H7 (cell line): ENCODE results near the gene SH3BGRL3. TPM values are rescaled to one million over a fixed set of nuclear protein-coding genes. Genes with fewer than 3 reads are reported as not detected.

Source experiments
- DNase-seq: peaks from one replicate; pipeline ENCODE4 v3.0.0; 2012
- H3K27me3 ChIP-seq: 2 replicates; pipeline ENCODE4 v1.6.0; 2011; ENCODE audit warnings: mild to moderate bottlenecking, low read length; ENCODE audit not compliant: control insufficient read depth, insufficient read depth
- H3K36me3 ChIP-seq: replicated peaks from 2 replicates; pipeline ENCODE4 v1.5.1; 2011; ENCODE audit warnings: low read length; ENCODE audit not compliant: control insufficient read depth, insufficient read depth
- H3K4me3 ChIP-seq: 2 replicates; pipeline ENCODE4 v1.5.1; 2011; ENCODE audit warnings: low read depth, mild to moderate bottlenecking, control low read depth, low read length, moderate library complexity; ENCODE audit not compliant: insufficient read depth
- total RNA-seq: library from RNA; depleted of rRNA; stranded (reverse); fragments of >200 nt; shearing (Covaris generic); gene quantifications from 2 replicates; pipeline ENCODE4 v1.2.3, GENCODE V29; 2014

SH3BGRL3 gene
- total RNA-seq, 1 experiment from 2014 or later, result 56.7 TPM

DNA sequence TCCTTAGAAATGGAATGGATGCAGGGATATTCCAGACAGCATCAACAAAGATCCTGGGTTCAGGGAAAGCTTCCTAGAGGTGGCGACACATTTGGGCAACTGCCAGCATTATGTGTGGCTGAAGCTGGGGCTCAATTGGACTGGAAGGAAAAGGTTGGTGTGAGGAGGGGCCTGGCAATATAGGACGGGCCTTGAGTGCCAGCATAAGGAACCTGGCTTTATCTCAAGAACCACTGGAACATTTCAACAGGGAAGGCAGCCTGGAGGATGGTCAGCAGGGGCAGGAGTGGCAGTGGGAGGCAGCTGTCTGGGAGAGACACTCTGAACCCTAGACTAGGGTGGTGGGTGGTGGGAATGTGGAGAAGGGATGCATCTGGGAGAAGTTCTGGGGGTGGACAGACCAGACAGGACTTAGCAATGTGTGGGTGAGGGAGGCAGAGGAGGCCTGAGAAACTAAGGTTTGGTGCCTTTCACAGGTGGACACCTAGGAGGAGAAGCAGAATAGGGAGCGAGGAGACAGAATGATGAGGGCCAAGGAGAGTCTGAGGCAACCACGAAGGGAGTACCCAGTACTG is 3.5 kb downstream of the SH3BGRL3 start:
- no peaks in the 10 kb centered on the region for H3K36me3 ChIP-seq
- no peak for DNase-seq
- H3K27me3 ChIP-seq, result no peaks in the 10 kb centered on the region
- no peak overlapping the region for H3K4me3 ChIP-seq

DNA sequence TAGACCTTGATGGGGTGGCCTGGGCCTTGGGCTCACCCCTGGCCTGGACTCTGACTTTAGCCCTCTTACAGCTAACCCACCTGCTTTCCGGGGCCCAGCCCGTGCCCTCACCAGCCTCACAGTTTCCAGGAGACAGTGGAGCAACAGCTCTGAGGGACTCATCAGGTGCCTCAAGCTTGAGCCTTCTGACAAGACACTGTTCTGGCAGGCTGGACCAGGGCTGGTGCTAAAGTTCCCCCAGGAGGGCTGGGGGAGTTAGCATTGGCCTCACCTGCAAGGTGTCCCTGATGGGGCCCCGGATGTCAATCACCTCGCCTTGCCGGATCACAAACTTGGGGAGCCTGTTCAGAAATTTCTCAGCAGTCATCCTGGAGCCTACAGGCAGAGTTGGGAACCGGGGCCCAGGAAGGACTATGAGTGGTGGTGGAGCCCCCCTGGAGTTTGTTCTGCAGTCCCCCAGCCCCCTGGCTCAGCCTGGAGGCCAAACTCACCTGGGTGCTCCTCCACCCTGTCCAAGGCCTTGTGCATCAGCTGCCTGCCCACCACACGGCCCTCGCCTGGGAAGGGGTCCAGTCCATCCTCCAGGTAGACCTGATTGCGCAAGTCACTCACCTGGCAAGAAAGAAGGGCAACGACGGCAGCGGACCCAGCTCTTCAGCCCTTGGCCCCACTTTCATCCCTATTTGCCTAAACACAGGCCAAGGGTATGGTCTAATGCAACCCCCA is 4.1 kb downstream of the SH3BGRL3 start:
- no peaks in the 10 kb centered on the region for H3K36me3 ChIP-seq
- no peak for DNase-seq
- H3K27me3 ChIP-seq, result no peaks in the 10 kb centered on the region
- no peak overlapping the region for H3K4me3 ChIP-seq

- Histone ChIP-seq H3K36me3 (no peaks in the 10 kb centered on the region), H3K27me3 (no peaks in the 10 kb centered on the region), H3K4me3 (no peak overlapping the region)
- peak; percentile 95 for DNase-seq
Observed at GRCh38 chr1:26284597-26285347, 4.9 kb downstream of the SH3BGRL3 start.

GRCh38 chr1:26285366-26286063 is 5.6 kb downstream of the SH3BGRL3 start:
- no peaks in the 10 kb centered on the region for H3K36me3 ChIP-seq
- peak; percentile 90 for DNase-seq
- H3K4me3 ChIP-seq, result no peak overlapping the region

DNA sequence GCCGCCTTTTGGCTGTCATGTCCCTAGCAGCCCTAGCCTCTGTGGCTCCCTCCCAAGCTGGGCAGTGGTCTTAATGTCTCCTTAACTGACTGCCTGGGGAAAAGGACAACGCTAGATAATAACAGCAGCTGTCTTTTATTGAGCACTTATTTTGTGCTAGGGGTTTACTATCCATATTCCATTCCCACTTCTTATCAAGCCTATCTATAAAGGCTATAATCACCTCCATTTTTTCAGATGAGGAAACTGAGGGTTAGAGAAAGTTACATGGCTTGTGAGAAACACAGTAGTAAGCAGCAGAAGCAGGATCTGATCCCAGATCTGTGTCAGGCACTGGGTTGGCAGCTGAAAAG is 6.2 kb downstream of the SH3BGRL3 start:
- Histone ChIP-seq H3K27me3 (no peaks in the 10 kb centered on the region), H3K36me3 (no peaks in the 10 kb centered on the region), H3K4me3 (no peak overlapping the region)
- DNase-seq, result no peak

More at GRCh38 chr1:26285366-26286063, 5.6 kb downstream of the SH3BGRL3 start:
- no peaks in the 10 kb centered on the region for H3K27me3 ChIP-seq

DNA sequence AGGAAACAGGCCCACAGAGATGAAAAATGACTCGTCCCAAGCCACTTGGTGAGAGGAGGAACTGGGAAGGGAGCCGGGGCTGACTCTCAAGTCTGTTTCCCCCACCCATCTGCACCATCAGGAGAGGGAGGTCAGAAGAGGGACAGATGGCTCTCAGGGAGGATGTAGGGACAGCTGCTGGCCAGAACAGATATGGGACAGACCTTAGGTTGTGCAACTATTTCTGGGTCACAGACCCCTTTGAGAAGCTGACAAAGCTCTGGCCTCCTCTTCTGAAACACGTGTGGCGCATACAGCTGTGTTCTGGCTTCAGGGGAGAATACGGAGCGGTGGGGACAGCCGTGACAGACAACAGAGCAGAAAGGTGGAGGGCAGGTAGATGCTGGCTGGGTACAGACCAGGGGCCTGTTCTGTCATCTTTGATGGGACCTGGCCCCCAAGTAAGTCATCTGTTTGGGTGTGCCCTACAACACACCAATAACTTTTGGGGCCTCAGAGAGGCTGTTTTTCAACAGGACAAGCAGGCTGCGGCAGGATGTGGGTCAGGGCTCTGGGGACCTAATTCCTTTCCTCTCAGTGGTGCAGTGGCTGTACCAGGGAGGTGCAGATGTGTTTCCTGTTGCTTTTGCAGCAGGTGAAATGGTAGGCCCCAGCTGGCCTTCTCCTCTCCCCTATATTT is 7.3 kb downstream of the SH3BGRL3 start:
- Histone ChIP-seq H3K36me3 (no peaks in the 10 kb centered on the region), H3K27me3 (no peaks in the 10 kb centered on the region), H3K4me3 (no peak overlapping the region)
- no peak for DNase-seq

DNA sequence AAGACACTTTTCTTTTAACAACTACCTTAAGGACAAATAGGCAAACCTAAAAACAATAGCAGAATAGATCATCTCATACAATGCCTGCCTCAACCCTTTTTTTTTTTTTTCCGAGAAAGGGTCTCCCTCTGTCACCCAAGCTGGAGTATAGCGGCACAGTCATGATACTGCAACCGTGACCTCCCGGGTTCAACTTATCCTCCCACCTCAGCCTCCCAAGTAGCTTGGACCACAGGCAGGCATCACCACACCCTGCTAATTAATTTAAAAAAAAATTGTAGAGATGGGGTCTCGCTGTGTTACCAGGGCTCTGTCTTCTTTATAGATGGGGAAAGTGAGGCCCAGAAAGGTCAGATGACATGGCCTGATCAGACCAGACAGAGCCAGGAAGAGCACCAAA is 7.9 kb downstream of the SH3BGRL3 start:
- H3K36me3 ChIP-seq, result no peaks in the 10 kb centered on the region
- H3K4me3 ChIP-seq, result no peak overlapping the region
- no peaks in the 10 kb centered on the region for H3K27me3 ChIP-seq

DNA sequence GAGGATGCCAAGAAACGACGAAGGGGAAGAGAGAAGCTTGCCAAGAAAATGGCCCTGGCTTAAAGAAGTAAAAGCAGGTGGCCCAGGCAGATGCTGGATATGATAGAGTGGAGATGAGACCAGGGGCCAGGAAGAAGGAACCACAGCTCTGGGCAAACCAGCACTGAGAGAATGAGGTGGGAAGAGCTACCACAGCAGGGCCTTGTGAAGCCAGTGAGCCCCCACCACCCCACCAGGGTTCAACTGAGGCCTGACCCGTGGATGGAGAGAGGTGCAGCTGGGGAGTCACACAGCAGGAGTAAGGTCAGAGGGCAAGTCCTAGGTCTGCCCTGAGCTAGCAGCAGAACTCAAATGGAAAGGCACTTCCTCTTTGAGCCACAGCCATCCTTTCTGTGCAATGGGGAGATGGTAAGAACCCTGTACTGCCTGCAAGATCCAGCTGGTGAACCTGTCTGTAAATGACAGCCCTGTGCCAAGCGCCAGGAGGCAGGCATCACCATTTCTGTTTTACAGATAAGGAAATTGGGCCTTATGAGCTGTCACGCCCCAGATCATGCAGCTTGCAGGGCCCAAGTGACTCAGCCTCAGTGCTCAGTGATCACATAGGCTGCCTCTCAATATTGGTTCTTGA is 8.5 kb downstream of the SH3BGRL3 start:
- H3K36me3 ChIP-seq, result no peaks in the 10 kb centered on the region
- no peak overlapping the region for H3K4me3 ChIP-seq
- no peaks in the 10 kb centered on the region for H3K27me3 ChIP-seq
- no peak for DNase-seq

More for the DNA sequence above, 7.9 kb downstream of the SH3BGRL3 start:
- no peak for DNase-seq

DNA sequence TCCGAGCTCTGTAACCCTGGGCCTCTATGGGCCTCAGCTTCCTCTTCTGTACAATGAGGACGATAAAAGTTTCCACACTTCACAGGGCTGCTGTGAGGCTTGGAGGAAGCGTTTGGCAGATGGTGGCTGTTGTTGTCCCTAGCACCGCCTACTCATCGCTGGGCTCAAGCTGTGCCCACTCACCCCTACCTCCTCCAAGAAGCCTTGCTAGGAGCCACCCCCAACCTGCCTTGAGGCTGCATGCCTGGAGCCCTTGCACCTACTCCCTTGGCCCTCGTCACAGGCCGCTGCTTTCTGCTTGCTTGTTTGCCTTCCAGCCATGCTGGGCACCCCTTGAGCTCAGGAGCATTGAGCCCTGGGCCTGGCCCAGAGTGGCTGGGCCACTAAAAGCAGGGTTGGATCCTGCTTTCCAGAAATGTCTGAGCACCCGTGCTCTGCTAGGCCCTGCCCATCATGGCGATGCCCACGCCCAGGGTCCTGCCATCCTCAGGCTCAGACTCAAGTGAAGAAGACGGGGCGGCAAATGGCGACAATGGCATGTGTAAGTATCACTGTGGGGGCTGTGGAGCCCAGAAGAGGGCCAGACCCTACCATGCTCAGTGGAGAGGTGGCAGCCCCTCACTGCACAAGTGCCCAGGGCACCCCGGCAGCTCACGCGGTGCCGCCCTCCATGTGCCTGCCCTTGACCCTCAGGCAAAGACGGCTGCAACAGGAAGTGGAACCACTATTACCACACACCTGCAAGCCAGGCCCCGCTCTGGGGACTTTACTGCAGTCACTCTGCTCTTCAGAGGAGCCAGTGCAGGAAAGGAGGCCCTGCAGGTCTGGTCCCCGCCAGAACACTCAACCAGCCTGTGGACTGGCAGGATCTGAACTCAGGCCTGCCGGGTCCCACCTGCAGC is 9.5 kb downstream of the SH3BGRL3 start:
- H3K4me3 ChIP-seq, result no peak overlapping the region
- H3K36me3 ChIP-seq, result no peaks in the 10 kb centered on the region
- peak; percentile 50 for DNase-seq
- H3K27me3 ChIP-seq, result no peaks in the 10 kb centered on the region

GRCh38 chr1:26290122-26290881 is 10.4 kb downstream of the SH3BGRL3 start:
- Histone ChIP-seq H3K27me3 (no peaks in the 10 kb centered on the region), H3K36me3 (no peaks in the 10 kb centered on the region), H3K4me3 (no peak overlapping the region)
- DNase-seq, result peak; percentile 75

GRCh38 chr1:26290882-26291261 is 11.0 kb downstream of the SH3BGRL3 start:
- DNase-seq, result peak; percentile 80
- no peaks in the 10 kb centered on the region; the same call in 1 of the 2 replicates for H3K36me3 ChIP-seq
- H3K4me3 ChIP-seq, result no peak overlapping the region
- H3K27me3 ChIP-seq, result no peaks in the 10 kb centered on the region

- Histone ChIP-seq H3K4me3 (no peak overlapping the region), H3K36me3 (no peaks in the 10 kb centered on the region; the same call in 1 of the 2 replicates), H3K27me3 (no peaks in the 10 kb centered on the region)
- DNase-seq, result peak; percentile 44
Observed at GRCh38 chr1:26291433-26291832, 11.5 kb downstream of the SH3BGRL3 start.
